ENCODE measurements around the gene CD84.
"Not testable (repeated sequence)": the region's sequence is repeated elsewhere in the genome, so short reads cannot be mapped to it uniquely, and the experiment has no call there.

CD84 gene

DNA sequence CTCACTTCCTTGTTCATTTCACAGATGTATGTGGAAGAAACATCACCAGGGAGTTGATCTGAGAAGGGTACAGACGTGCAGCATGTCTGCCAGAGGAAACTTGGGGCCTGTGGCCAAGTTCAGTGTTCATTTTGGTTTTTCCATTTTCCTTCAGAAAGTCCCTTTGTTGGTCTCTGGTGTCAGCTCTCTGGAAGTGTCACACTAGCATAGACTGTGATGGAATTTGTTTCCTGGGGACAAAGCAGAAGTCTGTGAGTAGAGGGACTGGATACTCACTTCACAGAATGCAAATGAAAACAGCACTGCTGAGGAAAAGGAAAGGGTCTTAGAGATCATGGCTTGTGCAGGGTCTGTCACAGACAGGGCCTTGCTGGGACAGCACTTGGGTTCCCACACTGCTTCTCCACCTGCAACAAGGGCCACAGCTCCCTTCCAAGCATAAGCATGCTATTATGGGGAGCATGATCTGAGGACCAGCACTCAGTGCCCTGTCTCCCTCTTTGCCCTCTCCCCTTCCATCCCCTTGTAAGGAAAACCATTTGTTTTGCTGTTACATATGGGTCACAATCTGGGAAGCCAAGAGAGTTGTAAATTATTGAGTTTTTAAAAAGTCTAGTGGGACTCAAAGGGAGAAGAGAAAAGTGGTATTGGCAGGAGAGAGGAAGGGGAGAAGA is 31.4 kb upstream of the CD84 start:
- DNase-seq (ENCODE audit: low spot score), result no peak

DNA sequence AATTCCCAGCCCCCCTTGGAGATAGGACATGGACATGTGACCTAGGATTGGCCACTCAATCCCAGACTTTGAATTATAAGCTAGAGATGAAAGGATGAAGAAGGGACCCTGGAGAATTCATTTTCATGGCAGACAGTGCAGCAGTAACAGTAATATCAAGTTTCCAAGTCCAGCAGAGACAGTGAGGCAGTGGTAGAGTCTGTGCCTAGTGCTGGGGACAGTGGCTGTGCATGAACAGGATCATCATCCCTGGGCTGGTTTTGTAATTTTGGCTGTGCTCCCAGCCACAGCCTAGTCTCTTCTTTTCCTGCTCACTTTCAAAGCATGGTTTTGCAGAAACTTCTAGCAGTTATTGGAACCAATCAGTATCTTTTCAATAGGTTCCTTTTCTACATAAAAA is 29.6 kb upstream of the CD84 start:
- no peak for DNase-seq (ENCODE audit: low spot score)

DNA sequence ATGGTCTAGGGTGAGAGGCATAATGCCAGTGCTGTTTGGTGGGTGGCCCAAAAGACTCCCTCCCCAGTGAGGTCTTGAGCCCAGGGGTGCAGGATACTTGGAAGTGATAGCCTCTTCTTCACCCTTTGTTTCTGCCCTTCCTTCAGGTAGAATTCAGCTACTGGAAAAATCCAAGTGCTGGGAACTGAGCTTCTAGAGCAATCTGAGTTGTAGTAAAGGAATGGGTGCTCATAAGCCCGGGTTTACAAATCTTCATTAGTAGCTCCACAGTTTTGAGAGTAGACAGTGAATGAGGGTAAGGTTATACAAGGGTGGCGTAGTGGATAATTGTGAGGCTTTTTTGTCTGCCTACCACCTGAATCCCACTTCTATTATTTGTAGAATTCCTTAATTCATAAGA is 29.2 kb upstream of the CD84 start:
- DNase-seq (ENCODE audit: low spot score), result no peak

DNA sequence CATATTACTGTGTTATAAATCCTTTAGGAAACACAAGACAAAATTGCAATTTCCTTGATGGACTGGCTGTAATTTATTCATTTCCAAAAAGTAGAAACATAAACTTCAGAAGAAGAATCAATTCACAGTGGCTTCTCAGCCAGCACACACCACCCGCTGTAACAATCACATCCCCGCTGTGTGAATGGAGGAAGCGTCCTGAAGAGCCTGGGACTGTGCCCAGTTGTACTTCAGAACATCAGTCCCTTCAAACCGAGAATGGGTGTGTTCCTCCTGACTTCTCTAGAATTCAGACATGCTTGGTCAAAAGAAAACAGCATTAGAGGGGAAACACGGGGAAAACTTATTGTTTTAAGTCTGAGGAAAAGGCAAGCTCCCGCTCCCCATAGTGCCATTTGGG is 28.8 kb upstream of the CD84 start:
- DNase-seq (ENCODE audit: low spot score), result no peak

DNA sequence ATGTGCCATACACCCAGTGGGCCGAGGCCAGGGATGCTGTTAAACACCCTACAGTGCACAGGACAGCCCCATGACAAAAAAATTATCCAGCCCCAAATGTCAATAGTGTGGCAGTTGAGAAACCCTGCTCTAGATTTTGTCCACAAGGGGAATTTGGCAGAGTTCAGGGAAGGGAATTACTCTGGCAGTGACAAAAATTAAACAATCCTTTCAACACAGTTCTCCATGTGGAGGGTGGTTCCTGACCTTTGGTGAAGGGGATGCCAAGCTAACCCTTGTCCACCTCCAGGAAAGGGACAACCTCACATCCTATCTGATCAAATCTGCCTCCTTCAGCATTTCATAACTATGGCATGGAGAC is 28.4 kb upstream of the CD84 start:
- DNase-seq (ENCODE audit: low spot score), result no peak

DNA sequence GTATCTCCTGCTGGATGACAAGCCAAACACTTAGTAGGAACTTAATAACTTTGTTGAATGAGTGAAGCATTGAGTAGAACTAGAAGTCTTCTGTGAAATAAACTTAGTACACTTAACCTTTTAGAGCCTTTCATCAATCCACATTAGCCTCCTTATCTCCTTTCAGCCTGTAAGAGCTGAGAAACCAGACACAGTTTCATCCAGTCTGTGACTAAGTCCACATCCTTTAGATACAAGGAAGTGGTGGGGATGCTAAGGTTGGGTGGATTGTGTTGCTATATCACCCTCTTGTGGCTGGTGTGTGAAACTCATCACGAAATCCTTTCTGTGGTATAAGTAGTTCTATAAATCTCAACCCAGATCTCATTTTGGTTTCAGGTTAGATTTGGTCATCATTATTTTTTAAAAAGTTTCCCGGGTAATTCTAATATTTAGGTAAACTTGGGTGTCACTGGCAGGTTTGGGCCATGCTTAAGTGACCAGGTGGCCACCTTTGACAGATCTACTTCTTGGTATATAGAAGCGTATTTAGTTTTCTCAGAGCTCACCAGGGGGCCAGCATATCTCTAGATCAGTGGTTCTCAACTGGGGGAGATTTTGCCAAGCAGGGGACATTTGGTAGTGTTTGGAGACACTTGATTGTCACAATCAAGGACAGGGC is 27.8 kb upstream of the CD84 start:
- peak; percentile 61 for DNase-seq (ENCODE audit: low spot score)

DNA sequence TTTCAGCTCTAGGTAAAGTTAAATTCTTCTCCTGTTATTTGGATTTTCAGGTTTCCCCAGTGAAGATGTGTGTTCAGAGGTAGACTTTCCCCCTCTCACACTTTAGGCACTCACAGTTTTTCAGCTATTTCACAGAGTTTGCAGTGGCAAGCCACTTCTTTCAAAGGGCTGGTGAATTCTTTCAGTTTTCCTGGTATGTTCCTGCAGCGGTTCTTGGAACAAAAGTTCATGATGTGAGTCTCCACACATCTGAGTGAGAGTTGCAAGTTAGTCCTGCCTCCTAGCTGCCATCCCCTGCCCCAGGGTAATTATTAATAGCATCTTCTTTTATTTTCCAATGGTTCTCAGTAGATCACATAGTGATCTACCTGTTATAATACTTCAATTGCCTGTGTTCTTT is 27.3 kb upstream of the CD84 start:
- DNase-seq (ENCODE audit: low spot score), result no peak

DNA sequence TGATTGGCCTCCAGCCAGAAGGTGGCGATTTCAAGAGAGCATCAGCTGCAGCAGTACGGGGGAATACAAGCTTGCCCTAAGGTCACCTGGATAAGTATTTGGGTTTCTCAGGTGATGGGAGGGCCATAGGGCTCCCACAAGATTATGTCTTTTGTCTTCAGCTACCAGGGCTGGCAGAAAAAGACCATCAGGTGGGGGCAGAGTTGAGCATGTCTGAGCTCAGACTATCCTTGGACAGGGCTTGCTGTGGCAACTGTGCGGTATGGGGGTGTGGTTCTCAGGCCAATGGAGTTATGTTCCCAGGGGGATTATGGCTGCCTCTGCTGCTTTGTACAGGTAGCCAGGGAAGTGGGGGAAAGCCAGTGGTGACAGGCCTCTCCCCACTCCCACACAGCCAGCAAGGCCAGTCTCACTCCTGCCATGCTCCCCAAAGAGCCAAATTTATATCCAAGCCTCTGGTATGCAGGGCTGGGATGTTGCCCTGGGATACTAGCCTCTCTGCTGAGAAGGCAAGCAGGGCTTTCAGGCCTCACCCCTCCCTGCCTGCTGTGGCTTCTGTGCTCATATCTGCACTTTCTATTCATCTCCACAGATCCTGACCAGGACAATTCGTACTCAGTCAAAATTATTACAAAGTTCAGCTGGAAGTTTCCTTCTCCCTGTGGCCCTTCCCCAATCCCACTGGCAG is 26.6 kb upstream of the CD84 start:
- DNase-seq (ENCODE audit: low spot score), result no peak

DNA sequence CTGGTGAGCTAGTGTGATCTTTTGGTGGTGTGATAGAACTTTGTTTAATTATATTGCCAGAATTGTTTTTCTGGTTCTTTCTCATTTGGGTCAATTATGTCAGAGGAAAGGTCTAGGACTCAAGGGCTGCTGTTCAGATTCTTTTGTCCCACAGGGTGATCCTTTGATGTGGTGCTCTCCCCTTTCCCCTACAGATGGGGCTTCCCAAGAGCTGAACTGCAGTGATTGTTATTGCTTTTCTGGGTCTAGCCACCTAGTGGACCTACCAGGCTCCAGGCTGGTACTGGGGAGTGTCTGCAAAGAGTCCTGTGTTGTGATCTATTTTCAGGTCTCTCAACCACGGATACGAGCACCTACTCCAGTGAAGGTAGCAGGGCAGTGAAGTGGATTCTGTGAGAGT is 25.9 kb upstream of the CD84 start:
- no peak for DNase-seq (ENCODE audit: low spot score)

DNA sequence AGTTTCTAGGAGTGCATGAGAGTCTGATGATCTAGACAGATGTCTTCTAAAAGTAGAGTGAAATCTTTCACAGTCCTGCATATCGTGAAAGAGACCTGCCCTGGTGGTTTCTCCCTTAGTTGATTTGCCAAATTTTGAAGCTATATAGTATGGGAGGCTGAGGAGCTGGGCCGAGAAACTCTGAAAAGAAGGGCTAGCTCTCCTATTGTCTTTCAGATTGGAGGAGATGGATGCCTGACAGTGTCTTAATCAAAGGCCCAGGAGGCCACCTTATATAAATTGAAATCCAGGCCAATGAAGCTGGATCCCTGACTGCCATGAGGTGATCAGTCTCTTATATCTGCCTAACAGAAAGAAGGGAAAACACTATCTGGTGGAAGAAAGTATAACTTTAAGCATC is 18.4 kb upstream of the CD84 start:
- DNase-seq (ENCODE audit: low spot score), result no peak

DNA sequence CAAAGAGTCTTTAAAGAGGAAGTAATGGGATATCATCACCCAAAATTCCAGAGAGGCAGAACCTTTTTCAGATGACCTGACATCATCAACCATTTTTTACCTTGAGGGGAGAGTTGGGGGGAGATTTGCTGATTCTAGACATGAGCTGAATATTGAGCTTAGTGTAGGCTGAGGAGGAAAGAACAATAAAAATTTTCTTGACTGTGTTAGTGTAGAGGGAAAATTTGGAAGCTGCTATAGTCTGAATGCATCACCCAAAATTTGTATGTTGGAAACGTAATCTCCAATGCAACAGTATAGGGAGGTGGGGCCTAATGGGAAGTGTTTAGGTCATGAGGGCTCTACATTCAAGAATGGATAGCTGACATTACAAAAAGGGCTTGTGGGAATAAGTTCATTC is 17.8 kb upstream of the CD84 start:
- DNase-seq (ENCODE audit: low spot score), result no peak

DNA sequence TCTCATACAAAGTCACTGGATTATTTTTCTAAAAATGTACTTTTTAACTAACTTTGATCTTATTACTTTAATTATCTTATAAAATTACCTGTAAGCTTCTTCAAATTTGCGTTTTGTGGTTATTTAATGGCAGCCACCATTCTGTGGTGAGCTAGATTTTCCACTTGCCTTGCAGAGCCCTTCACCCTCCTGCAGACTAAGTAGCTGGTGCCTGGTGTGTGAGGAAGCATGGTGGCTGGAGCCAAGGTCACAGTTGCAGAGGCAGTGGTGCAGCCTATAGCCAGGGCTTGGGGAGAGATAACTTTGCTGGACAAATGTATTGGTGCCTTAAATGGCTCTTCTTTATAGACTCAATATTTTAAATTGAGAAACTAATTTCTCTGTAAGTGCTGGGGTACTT is 11.2 kb upstream of the CD84 start:
- no peak for DNase-seq (ENCODE audit: low spot score)

DNA sequence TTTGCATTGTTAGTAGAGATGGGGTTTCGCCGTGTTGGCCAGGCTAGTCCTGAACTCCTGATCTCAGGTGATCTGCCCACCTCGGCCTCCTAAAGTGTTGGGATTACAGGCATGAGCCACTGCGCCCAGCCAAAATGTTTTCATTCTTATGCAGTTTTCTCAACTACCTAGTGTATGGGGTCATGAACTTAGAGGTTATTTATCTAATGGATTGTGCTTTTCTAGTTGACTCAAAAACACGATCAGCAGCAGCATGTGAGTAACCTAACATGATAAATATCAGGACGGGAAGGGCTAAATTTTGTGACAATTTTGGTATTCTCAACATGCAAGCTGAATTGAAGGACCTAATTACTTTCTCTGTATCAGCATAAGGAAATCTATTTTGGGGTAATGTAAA is 9.2 kb upstream of the CD84 start:
- DNase-seq (ENCODE audit: low spot score), result no peak

DNA sequence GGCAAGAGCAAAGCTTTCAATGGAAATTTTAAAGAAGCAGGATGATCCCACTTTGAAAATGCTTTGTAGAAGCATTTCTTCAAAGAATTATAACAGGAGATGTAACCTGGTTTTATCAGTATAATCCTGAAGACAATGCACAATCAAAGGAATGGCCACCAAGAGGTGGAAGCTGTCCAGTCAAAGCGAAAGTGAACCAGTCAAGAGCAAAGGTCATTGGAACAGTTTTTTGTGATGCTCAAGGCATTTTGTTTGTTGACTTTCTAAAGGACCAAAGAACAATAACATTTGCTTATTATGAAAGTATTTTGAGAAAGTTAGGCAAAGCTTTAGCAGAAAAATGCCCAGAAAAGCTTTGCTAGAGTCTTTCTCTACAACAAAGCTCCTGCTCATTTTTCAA is 5.5 kb upstream of the CD84 start:
- DNase-seq (ENCODE audit: low spot score), result no peak

DNA sequence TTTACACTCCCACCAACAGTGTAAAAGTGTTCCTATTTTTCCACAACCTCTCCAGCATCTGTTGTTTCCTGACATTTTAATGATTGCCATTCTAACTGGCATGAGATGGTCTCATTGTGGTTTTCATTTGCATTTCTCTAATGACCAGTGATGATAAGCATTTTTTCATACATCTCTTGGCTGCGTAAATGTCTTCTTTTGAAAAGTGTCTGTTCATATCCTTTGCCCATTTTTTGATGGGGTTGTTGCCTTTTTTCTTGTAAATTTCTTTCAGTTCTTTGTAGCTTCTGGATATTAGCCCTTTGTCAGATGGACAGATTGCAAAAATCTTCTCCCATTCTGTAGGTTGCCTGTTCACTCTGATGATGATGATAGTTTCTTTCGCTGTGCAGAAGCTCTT is 3.7 kb upstream of the CD84 start:
- DNase-seq (ENCODE audit: low spot score), result not testable (repeated sequence)

DNA sequence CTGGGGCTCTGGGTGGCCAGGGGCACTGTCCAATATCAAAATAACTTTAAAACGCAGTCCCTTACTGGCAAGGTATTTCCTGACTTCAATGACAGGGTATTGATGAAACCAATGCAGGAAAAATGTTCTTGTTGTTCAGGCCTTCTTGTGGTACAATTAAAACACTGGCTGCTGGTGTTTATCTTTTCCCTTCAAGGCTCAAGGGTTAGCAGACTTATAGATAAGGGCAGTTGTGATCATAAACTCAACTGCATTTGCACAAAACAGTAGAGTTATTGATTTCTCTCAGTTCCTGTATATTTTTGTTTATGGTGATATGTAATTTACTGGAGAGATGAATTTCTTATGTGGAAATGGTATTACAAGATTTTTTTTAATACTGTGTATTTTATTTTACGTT is 2.7 kb upstream of the CD84 start:
- no peak for DNase-seq (ENCODE audit: low spot score)

DNA sequence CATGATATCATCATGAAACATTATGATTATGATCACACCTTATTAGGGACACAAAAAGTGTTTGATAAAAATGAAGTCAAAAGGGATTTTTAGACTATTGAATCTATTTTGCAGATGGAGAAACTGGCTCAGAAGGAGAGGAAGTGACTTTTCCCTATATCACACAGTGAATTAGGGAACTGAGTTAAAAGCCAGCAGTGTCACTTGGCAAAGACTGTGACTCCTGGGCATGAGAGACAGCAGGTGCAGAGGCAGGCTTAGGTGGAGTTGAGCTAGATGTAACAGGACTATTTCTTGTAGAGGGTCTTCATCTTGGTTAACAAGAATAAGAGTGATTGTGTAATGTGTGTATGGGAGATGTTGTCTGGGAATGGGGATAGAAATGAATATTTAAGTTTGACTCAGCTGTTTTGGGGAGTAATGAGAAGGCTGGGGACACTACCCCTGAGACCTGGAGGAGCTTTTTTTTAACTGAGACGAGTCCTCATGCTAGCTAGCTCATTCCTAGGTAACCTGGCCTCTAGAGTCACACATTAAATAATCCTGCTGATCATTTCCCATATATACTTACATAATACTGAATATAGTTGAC is 1.0 kb upstream of the CD84 start:
- no peak for DNase-seq (ENCODE audit: low spot score)

DNA sequence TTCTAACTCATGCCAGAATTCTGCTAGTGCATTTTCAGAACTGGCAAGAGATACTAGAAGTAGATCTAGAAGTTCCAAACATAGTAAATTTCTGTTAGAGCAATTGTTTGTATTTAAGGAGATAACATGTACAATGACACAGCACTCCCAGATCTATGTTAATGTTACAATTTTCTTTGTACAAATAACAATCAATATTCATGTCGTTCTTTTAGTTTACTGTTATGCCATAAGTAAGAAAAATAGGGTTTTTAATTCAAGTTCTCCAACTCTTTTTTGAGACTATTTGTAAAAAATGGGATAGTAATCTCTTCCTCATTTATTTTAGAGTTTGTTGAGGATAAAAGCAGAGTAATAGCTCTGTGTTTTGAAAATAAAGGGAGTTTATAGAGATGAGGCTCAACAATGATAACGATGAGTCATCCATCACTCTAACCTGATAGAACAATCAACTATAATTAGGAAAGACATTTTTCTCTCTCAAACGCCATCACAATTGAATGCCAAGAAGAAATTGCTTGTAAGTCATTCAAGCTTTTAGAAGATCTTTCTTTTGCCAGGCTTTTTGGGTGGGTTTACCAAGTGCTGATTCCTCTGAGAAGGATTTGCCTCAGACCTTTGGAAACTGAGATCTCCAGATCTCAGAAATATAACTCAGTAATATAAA is 638 bp downstream of the CD84 start:
- no peak for DNase-seq (ENCODE audit: low spot score)

DNA sequence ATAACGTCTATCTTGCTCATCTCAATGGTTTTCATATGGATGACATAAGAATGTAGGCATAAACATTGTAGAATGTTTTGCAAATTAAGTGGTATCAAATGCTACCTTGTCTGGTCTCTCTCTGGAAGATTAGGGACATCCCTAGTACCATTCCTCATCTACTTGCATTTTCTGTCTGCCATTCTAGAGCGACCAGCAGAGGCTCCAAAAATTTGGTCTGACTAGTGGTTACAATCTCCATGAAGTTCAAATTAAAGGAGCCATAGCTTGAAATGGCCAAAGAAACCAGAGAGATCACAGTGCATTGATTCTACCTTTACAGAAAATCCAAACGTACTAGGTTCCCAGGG is 1.1 kb downstream of the CD84 start:
- no peak for DNase-seq (ENCODE audit: low spot score)

DNA sequence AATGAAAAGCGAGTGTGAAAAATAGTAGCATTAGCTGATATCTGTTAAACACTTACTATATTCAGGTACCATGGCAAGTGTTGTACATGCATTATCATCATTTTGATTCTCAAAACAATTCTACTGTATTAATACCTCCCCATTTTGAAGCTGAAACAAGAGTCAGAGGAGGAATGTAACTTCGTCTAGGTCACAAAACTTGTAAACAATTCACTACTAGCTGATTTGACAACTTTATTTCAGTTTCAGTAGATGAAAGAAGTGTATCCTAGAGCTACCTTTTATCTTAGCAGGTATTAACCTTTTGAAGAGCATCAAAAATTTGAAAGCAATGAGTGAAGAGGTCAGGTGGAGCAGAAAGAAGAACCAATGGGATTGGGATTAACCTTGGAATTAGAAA is 1.6 kb downstream of the CD84 start:
- DNase-seq (ENCODE audit: low spot score), result no peak

DNA sequence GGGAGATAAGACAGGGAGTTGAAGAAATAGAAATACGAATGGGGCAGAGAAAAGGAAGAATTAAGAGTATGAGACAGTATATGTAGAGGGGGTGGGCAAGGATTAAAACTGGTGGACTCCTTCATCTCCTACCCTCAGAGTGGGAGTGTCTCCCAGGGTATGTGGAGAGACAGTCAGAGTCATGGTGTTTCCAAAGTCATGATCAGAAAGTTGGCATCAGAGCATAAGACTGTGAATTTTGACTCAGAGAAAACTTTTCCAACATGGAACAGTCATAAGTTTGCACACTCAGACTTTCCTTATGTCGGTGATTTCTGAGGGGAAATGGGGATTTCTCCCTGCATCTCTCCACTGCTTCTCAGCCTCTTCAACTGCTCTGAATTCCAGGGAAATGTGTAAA is 2.4 kb downstream of the CD84 start:
- no peak for DNase-seq (ENCODE audit: low spot score)

DNA sequence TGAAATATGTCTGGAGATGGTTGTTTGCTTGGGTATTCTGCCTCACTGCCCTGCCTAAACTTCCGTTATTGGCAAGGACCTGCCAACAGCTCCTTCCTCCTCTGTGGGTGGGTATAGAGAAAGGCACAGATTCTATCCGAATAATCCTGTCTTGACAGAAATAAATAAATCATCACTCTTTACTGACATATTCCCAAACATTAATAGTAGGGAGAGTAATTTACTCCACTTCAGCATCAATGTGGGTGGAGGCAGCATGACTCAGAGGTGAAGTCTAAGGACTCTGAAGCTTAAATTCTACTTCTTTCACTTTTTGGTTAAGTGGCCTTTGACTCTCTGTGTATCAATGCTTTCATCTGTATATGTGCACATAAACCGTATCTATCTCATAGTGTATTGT is 2.9 kb downstream of the CD84 start:
- no peak for DNase-seq (ENCODE audit: low spot score)

DNA sequence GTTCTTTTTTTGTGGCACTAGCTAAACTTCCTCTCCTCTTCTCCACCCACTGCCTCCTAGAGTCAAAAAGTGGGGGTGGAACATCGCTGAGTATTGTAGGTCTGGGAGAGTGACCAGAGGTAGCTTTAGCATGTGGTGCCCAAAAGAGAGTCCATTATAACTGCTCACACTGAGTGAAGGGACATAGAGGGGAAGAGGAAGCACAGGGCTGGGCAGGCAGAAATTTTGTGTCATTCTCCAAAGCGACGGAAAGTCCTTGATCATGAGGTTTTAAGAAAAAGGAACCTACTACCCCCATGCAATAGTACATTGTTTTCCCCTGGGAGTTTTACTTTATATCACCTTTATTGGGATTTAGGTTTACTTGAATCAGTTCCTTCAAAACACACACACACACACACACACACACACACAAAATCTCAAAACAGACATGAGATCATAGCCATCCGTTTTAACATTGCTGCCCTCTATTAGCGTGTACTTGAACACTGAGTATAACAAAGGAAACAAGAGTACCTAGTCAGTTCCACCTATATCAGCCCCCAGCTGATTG is 4.1 kb downstream of the CD84 start:
- peak; percentile 45 for DNase-seq (ENCODE audit: low spot score)
